SU-DHL-6 (cell line): ENCODE measurements around the gene TOGARAM2.

Source experiments
- H2AFZ ChIP-seq: fragments of 200-600 bp; sonication (generic); 2 replicates; pipeline ENCODE4 v1.6.1; 2014; ENCODE audit warnings: low read depth, mild to moderate bottlenecking, moderate library complexity, mixed read lengths, antibody characterized with exemption, low read length; ENCODE audit not compliant: severe bottlenecking
- H3F3A ChIP-seq: fragments of 200-600 bp; shearing (Covaris generic); 2 replicates; pipeline ENCODE4 v1.6.0; 2016; ENCODE audit warnings: antibody characterized with exemption, mild to moderate bottlenecking; ENCODE audit not compliant: insufficient read depth
- H3K27ac ChIP-seq: fragments of 200-600 bp; sonication (generic); 2 replicates; pipeline ENCODE4 v1.5.1; 2016; ENCODE audit warnings: low read depth, mild to moderate bottlenecking, low read length, moderate library complexity, mixed read lengths
- H3K27me3 ChIP-seq: fragments of 200-600 bp; sonication (generic), shearing (Covaris generic); 2 replicates; pipeline ENCODE4 v1.6.0; 2014; ENCODE audit warnings: mild to moderate bottlenecking, low read length
- H3K36me3 ChIP-seq: fragments of 200-600 bp; sonication (generic); 2 replicates; pipeline ENCODE4 v1.6.1; 2014; ENCODE audit warnings: mild to moderate bottlenecking, low read length, mixed read lengths
- H3K4me2 ChIP-seq: fragments of 300-600, 200-600 bp; shearing (Covaris generic), sonication (generic); 2 replicates; pipeline ENCODE4 v1.6.0; 2014; ENCODE audit warnings: low read length, low read depth, mild to moderate bottlenecking; ENCODE audit not compliant: poor library complexity, severe bottlenecking
- H3K4me3 ChIP-seq: fragments of 200-600 bp; sonication (generic); 2 replicates; pipeline ENCODE4 v1.5.1; 2014; ENCODE audit warnings: antibody characterized with exemption, low read length, mild to moderate bottlenecking, mixed read lengths; ENCODE audit not compliant: insufficient read depth, poor library complexity, severe bottlenecking
- H3K79me2 ChIP-seq: fragments of 200-600 bp; sonication (generic); 2 replicates; pipeline ENCODE4 v1.6.1; 2014; ENCODE audit warnings: mild to moderate bottlenecking, low read length, moderate library complexity; ENCODE audit not compliant: insufficient read depth
- H3K9ac ChIP-seq: fragments of 200-600 bp; sonication (generic); 2 replicates; pipeline ENCODE4 v1.7.0; 2014; ENCODE audit warnings: mild to moderate bottlenecking, low read length
- H3K9me2 ChIP-seq: fragments of 200-600 bp; sonication (generic); replicated peaks from 2 replicates; pipeline ENCODE4 v1.6.1; 2014; ENCODE audit warnings: low read length; ENCODE audit not compliant: insufficient read depth
- H3K9me3 ChIP-seq: fragments of 200-600 bp; sonication (generic); 2 replicates; pipeline ENCODE4 v1.6.1; 2014; ENCODE audit warnings: low read length, mixed read lengths; ENCODE audit not compliant: insufficient read depth
- H4K20me1 ChIP-seq: fragments of 200-600 bp; sonication (generic); 2 replicates; pipeline ENCODE4 v1.6.1; 2014; ENCODE audit warnings: low read depth, mild to moderate bottlenecking, antibody characterized with exemption, low read length, moderate library complexity, mixed read lengths
- EZH2phosphoT487 ChIP-seq: fragments of 200-600 bp; sonication (generic), shearing (Covaris generic); conservative IDR thresholded peaks from 2 replicates; pipeline ENCODE4 v1.6.1; 2018; ENCODE audit warnings: mild to moderate bottlenecking, antibody characterized with exemption, low read length, moderate library complexity, mixed read lengths
- TF ChIP-seq, protein P1 (sequence below): fragments of 200-600 bp; sonication (generic); IDR thresholded peaks from one replicate; pipeline ENCODE4 v1.5.1; 2017; ENCODE audit warnings: antibody characterized with exemption, mild to moderate bottlenecking, low read length, moderate library complexity; ENCODE audit not compliant: insufficient read depth, poor library complexity, severe bottlenecking

The TOGARAM2 gene

DNA sequence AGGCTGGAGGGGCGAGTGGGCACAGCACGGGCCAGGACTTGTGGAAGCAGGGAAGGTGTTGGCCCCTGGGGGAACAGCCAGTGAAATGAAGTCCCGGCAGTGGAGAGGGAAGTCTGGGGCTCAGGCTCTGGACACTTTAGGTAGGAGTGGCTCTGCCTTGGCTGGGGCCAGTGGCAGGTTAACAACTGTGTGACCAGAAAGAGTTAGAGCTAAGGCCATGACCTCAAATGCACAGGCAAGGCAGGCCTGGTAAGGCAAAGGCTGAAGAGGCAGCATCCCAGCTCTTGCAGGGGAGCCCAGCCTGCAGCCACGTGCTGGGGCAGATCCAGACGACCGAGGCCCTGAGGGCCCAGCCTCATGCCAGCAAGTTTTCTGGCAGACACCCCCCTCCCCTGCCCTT lies 71.7 kb downstream of the TOGARAM2 start:
- Histone ChIP-seq H3K9ac (no peak overlapping the region), H3F3A (no peaks in the 10 kb centered on the region), H3K4me3 (no peak overlapping the region), H3K27ac (no peak overlapping the region), H3K9me2 (no peaks in the 10 kb centered on the region), H3K36me3 (no peaks in the 10 kb centered on the region), H3K27me3 (no peaks in the 10 kb centered on the region), H3K79me2 (no peaks in the 10 kb centered on the region), H4K20me1 (no peaks in the 10 kb centered on the region), H2AFZ (no peak overlapping the region), H3K4me2 (no peak overlapping the region), H3K9me3 (no peaks in the 10 kb centered on the region)
- no peak for TF ChIP-seq EZH2phosphoT487
- TF ChIP-seq, protein P1, sequence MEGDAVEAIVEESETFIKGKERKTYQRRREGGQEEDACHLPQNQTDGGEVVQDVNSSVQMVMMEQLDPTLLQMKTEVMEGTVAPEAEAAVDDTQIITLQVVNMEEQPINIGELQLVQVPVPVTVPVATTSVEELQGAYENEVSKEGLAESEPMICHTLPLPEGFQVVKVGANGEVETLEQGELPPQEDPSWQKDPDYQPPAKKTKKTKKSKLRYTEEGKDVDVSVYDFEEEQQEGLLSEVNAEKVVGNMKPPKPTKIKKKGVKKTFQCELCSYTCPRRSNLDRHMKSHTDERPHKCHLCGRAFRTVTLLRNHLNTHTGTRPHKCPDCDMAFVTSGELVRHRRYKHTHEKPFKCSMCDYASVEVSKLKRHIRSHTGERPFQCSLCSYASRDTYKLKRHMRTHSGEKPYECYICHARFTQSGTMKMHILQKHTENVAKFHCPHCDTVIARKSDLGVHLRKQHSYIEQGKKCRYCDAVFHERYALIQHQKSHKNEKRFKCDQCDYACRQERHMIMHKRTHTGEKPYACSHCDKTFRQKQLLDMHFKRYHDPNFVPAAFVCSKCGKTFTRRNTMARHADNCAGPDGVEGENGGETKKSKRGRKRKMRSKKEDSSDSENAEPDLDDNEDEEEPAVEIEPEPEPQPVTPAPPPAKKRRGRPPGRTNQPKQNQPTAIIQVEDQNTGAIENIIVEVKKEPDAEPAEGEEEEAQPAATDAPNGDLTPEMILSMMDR = no peak

- no peak overlapping the region for H3K4me3 ChIP-seq
- H3K79me2 ChIP-seq = no peaks in the 10 kb centered on the region
- H3F3A ChIP-seq = no peaks in the 10 kb centered on the region
- no peak overlapping the region for H3K4me2 ChIP-seq
- no peak overlapping the region for H3K27ac ChIP-seq
- H3K27me3 ChIP-seq = no peaks in the 10 kb centered on the region
- TF ChIP-seq, protein P1 = no peak
- no peak for TF ChIP-seq EZH2phosphoT487
- no peak overlapping the region for H2AFZ ChIP-seq
- H4K20me1 ChIP-seq = no peaks in the 10 kb centered on the region
- no peaks in the 10 kb centered on the region for H3K9me2 ChIP-seq
- no peaks in the 10 kb centered on the region for H3K9me3 ChIP-seq
- no peak overlapping the region for H3K9ac ChIP-seq
- no peaks in the 10 kb centered on the region for H3K36me3 ChIP-seq
These were observed 72.1 kb downstream of the TOGARAM2 start for GRCh38 chr2:29053223-29053622.

- Histone ChIP-seq H3K4me2 (no peak overlapping the region), H3K36me3 (no peaks in the 10 kb centered on the region), H3K9ac (no peak overlapping the region), H3K27ac (no peak overlapping the region), H4K20me1 (no peaks in the 10 kb centered on the region), H3K9me2 (no peaks in the 10 kb centered on the region), H3K9me3 (no peaks in the 10 kb centered on the region), H3F3A (no peaks in the 10 kb centered on the region), H3K79me2 (no peaks in the 10 kb centered on the region), H2AFZ (no peak overlapping the region), H3K4me3 (no peak overlapping the region), H3K27me3 (no peaks in the 10 kb centered on the region)
- TF ChIP-seq EZH2phosphoT487 = no peak
These were observed 72.7 kb downstream of the TOGARAM2 start for GRCh38 chr2:29053670-29054400.

DNA sequence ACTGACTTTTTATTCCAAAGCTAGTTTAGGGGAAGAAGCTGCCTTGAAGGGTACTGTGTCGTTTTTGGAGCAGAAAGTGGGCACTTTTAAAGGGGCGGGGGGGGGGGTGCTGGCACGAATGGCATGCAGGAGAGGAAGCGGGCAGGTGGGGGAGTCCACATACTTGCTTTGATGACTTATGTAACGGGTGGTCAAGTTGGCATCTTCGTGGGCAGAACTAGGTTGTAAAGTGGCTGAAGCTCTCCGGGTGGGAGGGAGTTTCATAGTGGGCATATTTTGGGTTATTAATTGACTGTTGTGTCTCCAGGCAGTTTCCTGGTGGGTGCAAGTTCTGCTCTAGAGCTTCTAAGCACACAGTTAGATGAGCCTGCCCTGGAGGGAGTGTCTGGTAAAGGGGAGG lies 73.3 kb downstream of the TOGARAM2 start:
- no peaks in the 10 kb centered on the region for H3K36me3 ChIP-seq
- TF ChIP-seq, protein P1 = no peak
- H3F3A ChIP-seq = no peaks in the 10 kb centered on the region
- H3K9ac ChIP-seq = no peak overlapping the region
- no peaks in the 10 kb centered on the region for H3K9me2 ChIP-seq
- H3K4me3 ChIP-seq = no peak overlapping the region
- H3K9me3 ChIP-seq = no peaks in the 10 kb centered on the region
- no peak overlapping the region for H2AFZ ChIP-seq
- no peak overlapping the region for H3K27ac ChIP-seq
- H3K79me2 ChIP-seq = no peaks in the 10 kb centered on the region
- no peaks in the 10 kb centered on the region for H4K20me1 ChIP-seq
- H3K4me2 ChIP-seq = no peak overlapping the region
- no peaks in the 10 kb centered on the region for H3K27me3 ChIP-seq
